ENCODE measurements around the gene CD19.
"Not testable (repeated sequence)": the region's sequence is repeated elsewhere in the genome, so short reads cannot be mapped to it uniquely, and the experiment has no call there.

The CD19 gene

DNA sequence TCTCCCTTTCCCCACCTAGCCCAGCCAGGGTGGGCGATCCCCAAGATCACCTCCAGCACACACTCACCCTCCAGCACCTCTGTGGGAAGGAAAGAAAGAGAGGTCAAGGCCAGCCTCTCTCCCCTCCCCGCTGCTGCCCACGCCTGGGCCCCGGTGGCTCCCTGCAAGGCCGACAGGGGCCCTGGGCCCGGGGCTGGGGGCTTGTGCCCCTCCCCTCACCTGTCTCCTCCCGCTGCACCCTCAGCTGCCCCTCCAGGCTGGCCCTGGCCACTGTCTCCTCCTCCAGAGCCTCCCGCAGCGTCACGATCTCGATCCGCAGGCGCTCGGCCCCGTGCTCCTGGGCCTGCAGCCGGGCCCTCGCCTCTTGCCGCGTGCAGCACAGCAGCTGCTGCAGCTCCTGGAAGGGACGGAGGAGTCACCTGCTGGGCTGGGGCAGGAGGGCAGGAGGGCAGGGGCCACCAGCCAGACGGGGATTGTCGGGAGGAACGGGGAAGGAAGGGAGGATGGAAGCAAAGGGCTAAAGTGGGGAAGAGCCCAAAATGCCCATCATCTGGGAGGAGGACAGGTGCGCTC is 25.9 kb upstream of the CD19 start:
- FAIRE-seq = no peak
- DNase-seq (ENCODE audit: insufficient read length, low spot score) = no peak

DNA sequence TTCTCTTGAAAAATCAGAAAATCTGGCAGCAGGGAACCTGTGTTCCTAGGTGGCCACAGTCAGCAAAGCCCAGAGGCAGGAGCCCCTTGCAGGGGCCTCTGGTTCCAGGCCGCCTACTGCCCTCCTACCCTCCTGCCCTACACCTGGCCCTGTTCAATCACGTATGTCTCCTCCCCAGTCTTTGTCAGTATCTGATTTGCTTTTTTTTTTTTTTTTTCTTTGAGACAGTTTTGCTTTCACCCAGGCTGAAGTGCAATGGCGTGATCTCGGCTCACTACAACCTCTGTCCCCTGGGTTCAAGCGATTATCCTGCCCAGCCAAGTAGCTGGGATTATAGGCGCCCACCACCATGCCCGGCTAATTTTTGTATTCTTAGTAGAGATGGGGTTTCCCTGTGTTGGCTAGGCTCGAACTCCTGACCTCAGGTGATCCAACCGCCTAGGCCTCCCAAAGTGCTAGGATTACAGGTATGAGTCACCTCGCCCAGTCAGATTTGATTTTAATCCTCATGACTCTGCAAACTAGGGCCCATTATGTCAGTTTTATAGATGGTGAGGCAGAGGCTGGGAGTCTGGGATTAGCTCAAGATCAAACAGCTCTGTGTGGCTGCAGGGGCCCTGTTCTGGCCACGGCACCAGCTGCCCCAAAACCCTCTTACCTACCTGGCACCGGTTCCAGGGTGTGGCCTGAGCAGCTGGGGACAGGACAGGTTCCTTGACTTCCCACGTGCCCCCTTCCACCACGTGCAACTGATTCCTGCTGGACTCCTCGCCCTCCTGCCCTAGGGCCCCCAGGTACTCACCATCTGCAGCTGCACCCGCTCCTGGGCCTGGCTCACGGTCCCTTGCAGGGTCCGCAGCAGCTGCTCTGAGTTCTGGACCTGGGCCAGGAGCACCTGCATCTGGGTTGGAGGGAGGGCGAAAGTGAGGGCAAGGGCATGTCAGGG is 21.4 kb upstream of the CD19 start:
- DNase-seq (ENCODE audit: insufficient read length, low spot score) (no peak), FAIRE-seq (no peak)

DNA sequence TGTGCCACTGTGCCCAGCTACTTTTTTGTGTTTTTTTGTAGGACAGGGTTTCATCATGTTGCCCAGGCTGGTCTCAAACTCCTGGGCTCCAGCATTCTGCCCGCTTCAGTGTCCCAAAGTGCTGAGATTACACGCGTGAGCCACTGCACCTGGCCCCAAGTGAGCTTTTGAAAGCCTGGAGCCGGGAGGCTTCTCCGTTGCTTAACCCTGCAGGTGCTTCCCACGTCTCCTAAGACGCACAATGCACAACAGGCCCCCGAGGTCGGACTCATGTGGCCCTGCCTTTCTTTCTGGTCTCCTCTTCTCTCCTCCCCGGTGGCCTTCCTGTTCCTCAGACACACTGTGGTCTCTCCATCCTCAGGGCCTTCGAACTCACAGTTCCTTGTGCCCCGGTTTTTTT is 19.2 kb upstream of the CD19 start:
- FAIRE-seq (no peak), DNase-seq (ENCODE audit: insufficient read length, low spot score) (no peak)

DNA sequence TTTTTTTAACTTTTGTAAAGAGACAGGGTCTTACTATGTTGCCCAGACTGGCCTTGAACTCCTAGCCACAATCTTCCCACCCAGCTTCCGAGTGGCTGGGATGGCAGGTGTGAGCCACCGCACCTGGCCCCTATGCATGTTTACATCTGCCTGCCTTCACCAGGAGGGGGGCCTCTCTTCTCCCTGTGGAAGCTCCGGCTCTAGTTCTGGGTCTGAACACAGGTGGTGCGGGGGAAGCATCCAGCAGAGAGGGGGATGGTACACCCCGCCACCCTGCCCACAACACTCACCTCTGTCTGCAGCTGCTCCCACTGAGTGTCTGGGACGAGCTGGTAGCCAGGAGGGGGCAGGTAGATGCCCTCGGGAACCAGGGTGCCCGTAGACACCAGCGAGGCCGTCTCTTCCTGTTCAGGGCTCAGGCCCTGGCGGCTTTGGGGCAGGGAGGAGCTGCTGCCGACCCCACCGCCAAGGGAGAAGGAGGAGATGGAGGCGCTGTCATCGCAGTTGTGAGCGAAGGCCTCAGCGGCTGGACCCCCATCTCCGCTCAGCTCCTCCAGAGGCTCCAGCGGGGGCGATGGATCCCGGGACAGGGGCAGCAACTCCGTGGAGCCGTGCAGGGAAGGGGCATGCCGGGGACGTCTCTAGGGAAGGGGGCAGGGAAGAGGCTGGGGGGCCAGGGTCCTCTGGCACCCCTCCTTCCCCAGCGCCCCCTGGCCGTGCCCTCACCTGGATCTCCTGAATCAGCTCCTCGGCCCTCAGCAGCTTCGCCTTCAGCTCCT is 17.6 kb upstream of the CD19 start:
- DNase-seq (ENCODE audit: insufficient read length, low spot score) (no peak), FAIRE-seq (no peak)

DNA sequence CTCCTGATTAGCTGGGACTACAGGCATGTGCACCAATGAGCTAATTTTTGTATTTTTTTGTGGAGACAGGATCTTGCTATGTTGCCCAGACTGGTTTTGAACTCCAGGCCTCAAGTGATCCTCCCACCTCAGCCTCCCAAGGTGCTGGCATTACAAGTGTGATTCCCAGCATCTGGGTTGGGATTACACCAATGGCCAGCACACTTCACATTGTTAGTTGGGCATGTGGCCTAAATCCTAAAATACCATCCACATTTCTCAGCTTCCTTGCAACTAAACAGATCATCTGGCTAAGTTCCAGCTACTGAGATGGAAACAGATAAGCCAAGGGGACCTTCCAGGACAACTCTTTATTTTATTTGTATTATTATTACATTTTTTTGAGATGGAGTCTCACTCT is 16.6 kb upstream of the CD19 start:
- FAIRE-seq (no peak), DNase-seq (ENCODE audit: insufficient read length, low spot score) (no peak)

DNA sequence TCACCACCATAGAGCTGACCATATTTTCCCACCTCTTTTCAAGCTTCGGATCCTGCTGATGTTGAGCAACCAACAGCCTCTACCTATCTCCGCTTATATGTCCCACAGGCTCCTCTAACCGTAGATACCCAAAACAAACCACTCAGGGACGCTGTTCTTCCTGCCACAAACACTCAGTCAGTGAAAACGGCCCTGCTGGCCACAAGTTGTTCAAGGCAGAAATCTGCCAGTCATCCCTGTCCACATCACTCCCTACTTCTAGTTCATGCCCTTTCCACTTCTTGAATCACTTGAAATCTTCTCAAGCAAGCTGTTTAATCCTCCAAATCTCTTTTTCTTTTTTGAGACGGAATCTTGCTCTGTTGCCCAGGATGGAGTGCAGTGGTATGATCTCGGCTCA is 14.7 kb upstream of the CD19 start:
- DNase-seq (ENCODE audit: insufficient read length, low spot score) = no peak
- no peak for FAIRE-seq

DNA sequence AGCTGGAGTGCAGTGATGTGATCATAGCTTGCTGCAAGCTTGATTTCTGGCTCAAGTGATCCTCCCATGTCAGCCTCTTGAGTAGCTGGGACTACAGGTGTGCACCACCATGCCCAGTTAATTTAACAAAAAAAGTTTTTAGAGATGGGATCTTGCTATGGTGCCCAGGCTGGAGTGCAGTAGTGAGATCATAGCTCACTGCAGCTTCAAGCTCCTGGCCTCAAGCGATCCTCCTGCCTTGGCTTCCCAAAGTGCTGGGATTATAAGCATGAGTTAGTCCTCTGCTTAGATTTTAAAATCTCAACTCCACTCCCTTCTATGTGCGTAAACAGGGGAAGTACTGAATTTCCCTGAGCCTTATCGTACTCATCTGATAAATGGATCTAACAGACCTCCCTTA is 13.1 kb upstream of the CD19 start:
- DNase-seq (ENCODE audit: insufficient read length, low spot score) (no peak), FAIRE-seq (no peak)

DNA sequence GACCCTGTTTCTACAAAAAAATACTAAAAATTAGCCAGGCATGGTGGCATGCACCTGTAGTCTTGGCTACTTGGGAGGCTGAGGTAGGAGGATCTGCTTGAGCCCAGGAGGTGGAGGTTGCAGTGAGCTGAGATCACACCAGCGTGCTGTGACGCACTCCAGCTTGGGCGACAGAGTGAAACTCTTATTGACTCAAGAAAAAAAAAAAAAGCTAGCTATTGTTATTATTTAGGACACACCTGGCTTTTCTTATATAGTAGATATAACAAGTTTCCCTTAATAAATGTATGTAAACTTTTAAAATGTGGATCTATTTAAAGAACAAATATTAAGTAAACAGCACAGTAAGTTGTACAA is 8.6 kb upstream of the CD19 start:
- FAIRE-seq (no peak), DNase-seq (ENCODE audit: insufficient read length, low spot score) (no peak)

DNA sequence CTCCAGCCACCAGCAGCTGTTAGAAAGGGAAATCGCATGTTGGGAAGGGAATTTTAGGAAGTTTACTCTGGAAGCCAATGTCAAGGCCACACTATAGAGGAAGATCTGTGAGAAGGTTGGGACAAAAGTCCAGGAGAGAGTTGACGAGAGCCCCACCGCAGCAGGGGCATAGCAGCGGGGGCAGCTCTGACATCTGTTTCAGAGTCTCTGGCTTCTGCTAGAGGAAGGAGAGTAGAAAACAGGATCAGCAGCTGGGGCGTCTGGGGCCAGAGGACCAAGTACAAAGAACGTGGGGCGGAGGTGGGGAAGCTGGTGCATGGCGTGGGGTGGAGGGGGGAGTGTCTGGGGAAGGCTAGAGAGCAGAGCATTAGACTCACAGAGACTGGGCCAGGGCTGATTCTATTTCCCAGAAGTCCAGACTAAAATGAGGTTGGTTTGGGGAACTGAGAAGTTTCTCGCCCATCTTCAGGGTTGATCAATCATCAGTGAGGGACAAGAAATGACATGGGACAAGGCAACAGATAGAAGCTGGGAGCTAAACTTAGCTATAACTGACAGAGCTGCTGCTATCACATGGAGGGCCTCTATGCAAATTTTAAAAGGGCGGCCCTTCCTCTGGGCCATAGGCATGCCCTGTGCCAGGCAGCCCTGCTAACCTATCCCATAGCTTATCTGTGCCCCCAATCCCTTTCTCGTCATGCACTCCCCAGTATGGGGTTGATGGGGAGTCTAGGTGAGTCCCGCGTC is 7.9 kb upstream of the CD19 start:
- DNase-seq (ENCODE audit: insufficient read length, low spot score) (peak; percentile 67), FAIRE-seq (peak; percentile 92)

DNA sequence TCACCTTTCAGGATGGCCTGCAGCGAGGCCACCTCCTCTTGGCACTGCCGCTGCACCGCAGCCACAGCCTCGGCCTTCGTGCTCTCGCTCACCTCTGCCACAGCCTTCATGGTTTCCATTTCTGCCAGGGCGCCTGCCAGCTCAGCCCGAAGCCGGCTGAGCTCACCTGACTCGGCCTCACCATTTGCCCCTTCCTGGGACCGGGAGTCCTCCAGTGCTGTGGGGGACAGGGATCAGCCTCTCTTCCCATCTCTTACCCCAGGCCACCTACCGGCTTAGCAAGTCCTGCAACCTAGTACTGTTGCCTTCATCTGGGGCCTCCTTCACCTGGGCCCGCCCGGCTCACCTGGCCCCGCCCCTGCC is 7.4 kb upstream of the CD19 start:
- DNase-seq (ENCODE audit: insufficient read length, low spot score) = no peak
- no peak for FAIRE-seq

DNA sequence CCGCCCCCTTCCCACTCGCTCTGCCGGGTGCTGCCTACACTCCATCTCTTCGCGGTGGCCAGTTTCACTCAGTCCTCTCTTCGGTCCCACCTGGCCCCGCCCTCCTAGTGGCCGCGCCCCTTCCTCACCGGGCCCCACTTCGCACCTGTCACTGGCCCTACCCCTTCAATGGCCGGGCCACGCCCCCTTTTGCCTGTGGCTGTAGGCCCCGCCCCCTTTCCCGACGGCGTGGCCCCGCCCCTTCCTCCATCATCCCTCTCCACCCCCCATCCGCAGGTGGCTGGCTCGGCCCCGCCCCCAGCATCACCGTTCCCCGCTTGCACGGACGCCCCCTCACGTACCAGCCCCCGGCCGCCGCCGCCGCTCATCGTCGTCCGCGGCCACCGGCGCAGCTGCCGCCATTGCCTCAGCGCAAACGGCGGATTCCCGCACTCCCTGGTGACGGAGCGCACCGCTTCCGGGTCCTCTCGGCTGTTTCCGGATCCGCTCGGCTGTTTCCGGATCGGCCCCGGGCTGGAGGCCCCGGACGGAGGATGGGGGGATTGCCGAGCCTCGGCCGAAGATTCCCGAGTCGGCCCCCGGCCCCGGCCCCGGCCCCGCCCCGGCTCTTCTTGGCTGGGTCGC is 6.9 kb upstream of the CD19 start, which contains the start of gene RABEP2:
RABEP2 (minus strand) TSS at position 477 of the 624 bp plus-strand sequence; CDS start at position 402, 75 bp downstream.
- peak; percentile 84 for FAIRE-seq
- peak; percentile 87 for DNase-seq (ENCODE audit: insufficient read length, low spot score)

DNA sequence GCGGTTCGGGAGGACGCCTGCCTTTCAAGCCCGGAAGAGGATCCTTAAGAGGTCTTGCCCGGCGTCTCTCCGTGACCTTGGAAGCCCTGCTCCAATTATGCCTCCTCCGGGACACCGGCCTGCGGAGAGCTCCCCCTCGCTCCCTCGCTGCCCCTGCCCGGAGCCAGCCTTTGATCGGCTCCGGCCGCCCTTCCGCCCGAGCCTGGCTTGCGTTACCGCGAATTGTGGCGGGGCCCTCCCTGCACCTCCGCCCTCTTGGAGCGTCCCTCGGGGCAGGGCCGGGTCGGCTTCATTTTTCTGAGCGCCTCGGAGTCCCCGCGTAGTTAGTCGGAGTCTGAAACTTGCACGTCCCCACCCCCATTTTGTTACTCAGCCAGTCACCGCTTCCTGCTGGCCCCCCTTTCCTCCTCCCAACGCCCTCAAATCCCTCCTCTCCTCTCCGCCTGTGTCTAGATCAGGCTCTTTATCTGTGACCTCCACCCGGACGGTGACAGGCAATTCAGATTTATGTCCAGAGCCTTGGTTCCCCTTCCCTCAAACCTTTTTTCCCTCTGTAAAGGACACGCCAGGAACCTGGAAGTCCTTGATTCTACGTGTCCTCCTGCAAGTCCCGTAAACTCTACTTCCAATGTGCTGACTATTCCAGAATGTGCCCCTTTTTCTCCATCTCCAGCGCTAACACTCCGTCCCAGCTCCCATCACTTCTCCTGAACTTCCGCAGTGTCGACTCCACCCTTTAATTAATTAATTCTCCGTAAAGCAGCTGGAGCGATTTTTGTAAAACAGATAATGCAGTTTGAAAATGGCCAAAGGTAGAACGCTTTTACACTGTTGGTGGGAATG is 6.2 kb upstream of the CD19 start:
- FAIRE-seq (peak; percentile 79), DNase-seq (ENCODE audit: insufficient read length, low spot score) (no peak)

DNA sequence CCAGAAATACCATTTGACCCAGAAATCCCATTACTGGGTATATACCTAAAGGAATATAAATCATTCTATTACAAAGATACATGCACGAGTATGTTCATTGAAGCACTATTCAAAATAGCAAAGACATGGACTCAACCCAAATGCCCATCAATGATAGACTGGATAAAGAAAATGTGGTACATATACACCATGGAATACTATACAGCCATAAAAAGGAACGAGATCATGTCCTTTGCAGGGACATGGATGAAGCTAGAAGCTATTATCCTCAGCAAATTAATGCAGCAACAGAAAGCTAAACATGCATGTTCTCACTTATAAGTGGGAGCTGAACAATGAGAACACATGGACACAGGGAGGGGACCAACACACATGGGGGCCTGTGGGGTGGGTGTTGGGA is 5.5 kb upstream of the CD19 start:
- DNase-seq (ENCODE audit: insufficient read length, low spot score) = not testable (repeated sequence)

DNA sequence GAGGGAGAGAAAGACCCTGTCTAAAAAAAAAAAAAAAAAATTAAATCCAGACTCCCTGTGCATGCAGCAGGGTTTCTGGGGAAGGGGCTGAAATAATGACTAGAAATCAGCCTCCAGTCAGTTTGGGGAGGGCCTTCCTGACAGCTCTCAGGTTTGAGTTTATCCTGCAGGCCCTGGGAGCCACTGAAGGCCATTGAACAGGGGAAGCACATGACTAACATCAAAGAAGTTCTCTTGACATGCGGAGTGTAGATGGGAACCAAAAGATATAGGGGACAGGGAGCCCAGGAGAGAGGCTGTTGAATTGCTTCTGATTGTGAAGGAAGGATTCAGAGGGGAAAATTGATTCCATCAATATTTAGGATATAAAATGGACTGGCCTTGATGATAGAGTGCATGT is 4.0 kb upstream of the CD19 start:
- DNase-seq (ENCODE audit: insufficient read length, low spot score) = no peak
- FAIRE-seq = no peak

More for the DNA sequence above, 5.5 kb upstream of the CD19 start:
- not testable (repeated sequence) for FAIRE-seq

DNA sequence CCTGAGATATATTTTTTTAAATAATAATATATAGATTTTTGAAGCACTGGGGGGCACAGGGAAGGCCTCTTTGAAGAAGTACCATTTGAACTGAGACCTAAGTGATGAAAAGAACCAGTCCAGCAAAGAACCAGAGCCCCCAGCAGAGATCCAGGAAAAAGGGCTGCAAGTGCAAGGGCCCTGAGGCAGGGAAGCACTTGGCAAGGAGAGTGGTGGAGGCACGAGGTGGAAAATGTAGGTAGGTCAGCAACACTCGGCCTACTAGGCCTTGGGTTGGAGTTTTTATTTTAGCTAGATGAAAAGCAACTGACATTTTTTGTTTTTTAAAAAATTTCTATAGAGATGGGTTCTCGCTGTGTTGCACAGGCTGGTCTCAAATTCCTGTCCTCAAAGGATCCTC is 1.6 kb upstream of the CD19 start:
- FAIRE-seq = no peak

DNA sequence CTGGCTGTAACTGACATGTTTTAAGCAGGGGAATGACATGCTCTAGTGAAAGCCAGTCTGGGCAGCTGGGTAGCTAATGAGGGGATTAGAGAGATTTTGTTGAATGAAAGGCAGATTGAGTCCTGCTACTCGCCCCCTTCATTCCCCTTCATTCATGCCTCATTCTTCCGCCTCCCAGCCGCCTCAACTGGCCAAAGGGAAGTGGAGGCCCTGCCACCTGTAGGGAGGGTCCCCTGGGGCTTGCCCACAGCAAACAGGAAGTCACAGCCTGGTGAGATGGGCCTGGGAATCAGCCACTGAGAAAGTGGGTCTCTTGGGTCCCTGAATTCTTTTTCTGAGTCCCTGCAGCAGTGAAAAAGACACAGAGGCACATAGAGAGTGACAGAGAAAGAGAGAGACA is 1.1 kb upstream of the CD19 start:
- DNase-seq (ENCODE audit: insufficient read length, low spot score) (no peak), FAIRE-seq (peak; percentile 82)

More for the DNA sequence above, 1.6 kb upstream of the CD19 start:
- DNase-seq (ENCODE audit: insufficient read length, low spot score) = no peak

DNA sequence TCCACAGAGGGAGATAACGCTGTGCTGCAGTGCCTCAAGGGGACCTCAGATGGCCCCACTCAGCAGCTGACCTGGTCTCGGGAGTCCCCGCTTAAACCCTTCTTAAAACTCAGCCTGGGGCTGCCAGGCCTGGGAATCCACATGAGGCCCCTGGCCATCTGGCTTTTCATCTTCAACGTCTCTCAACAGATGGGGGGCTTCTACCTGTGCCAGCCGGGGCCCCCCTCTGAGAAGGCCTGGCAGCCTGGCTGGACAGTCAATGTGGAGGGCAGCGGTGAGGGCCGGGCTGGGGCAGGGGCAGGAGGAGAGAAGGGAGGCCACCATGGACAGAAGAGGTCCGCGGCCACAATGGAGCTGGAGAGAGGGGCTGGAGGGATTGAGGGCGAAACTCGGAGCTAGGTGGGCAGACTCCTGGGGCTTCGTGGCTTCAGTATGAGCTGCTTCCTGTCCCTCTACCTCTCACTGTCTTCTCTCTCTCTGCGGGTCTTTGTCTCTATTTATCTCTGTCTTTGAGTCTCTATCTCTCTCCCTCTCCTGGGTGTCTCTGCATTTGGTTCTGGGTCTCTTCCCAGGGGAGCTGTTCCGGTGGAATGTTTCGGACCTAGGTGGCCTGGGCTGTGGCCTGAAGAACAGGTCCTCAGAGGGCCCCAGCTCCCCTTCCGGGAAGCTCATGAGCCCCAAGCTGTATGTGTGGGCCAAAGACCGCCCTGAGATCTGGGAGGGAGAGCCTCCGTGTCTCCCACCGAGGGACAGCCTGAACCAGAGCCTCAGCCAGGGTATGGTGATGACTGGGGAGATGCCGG is 769 bp downstream of the CD19 start:
- DNase-seq (ENCODE audit: insufficient read length, low spot score) (no peak), FAIRE-seq (no peak)

DNA sequence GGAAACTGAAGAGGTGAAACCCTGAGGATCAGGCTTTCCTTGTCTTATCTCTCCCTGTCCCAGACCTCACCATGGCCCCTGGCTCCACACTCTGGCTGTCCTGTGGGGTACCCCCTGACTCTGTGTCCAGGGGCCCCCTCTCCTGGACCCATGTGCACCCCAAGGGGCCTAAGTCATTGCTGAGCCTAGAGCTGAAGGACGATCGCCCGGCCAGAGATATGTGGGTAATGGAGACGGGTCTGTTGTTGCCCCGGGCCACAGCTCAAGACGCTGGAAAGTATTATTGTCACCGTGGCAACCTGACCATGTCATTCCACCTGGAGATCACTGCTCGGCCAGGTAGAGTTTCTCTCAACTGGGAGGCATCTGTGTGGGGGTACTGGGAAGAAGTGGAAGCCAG is 1.4 kb downstream of the CD19 start:
- no peak for DNase-seq (ENCODE audit: insufficient read length, low spot score)
- FAIRE-seq = peak; percentile 53

DNA sequence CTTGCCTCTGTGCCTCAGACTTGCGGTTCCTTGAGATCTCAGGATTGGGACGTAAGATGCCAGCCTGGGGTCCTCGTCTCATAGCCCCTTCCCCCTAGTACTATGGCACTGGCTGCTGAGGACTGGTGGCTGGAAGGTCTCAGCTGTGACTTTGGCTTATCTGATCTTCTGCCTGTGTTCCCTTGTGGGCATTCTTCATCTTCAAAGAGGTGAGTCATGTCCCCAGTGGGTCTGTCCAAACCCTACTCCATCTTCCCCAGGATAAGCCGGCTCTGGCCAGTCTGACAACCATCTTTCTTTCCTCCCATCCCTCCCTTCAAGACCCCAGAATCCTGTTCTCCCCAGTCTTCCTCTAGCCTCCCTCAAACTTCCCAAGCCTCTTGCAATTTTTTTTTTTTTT is 3.6 kb downstream of the CD19 start:
- FAIRE-seq (no peak), DNase-seq (ENCODE audit: insufficient read length, low spot score) (no peak)

Data from GM19239 (cell line).